Adrenal gland (tissue), 12 donors: ENCODE data around the gene SMO. TPM values are rescaled to one million over a fixed set of nuclear protein-coding genes. Genes with fewer than 3 reads are reported as not detected.

Experiments used
- DNase-seq, 7 donors: peaks; one replicate each; pipeline ENCODE4 v3.0.0-alpha.2; 2019 to 2020
- H3K27ac ChIP-seq, 5 donors: fragments of 200-600 bp; sonication (generic) in 4 of 5; 1 replicate in 3 of 5; 2 replicates in 2 of 5; pipeline versions ENCODE4 v1.5.1 to v1.8.0; 2016 to 2020; ENCODE audit warnings: mild to moderate bottlenecking in 1 of 5
- H3K27me3 ChIP-seq: fragments of 200-600 bp; 2 replicates; pipeline ENCODE4 v1.8.0; 2021
- H3K36me3 ChIP-seq, 2 donors: fragments of 200-600 bp; replicated peaks in 1 of 2; 1 replicate in 1 of 2; 2 replicates in 1 of 2; pipeline versions ENCODE4 v1.5.1 to v1.8.0; 2018 to 2022
- H3K4me1 ChIP-seq, 2 donors: fragments of 200-600 bp; replicated peaks in 1 of 2; 1 replicate in 1 of 2; 2 replicates in 1 of 2; pipeline versions ENCODE4 v1.5.1 to v1.8.0; 2018 to 2021
- H3K4me3 ChIP-seq, 4 donors: fragments of 200-600 bp; sonication (generic) in 3 of 4; one replicate each; pipeline ENCODE4 v1.5.1; 2016 to 2018
- H3K9me3 ChIP-seq, 3 donors: fragments of 200-600 bp; sonication (generic) in 1 of 3; replicated peaks in 1 of 3; 1 replicate in 2 of 3; 2 replicates in 1 of 3; pipeline versions ENCODE4 v1.5.1 to v1.8.0; 2016 to 2021
- CTCF ChIP-seq, 6 experiments: fragments of 450-650 bp in 4 of 6; fragments of 200-600 bp in 2 of 6; sonication (generic) in 1 of 6; IDR thresholded peaks; 1 replicate in 5 of 6; 2 replicates in 1 of 6; pipeline versions ENCODE4 v1.5.1 to v1.8.0; 2016 to 2021; ENCODE audit warnings: antibody characterized with exemption in 6 of 6, mild to moderate bottlenecking in 2 of 6, moderate library complexity in 1 of 6
- POLR2A ChIP-seq, 2 donors: fragments of 450-650 bp; IDR thresholded peaks; one replicate each; pipeline ENCODE4 v1.6.1; 2017; ENCODE audit warnings: antibody characterized with exemption in 2 of 2, mild to moderate bottlenecking in 2 of 2, moderate library complexity in 1 of 2
- WGBS, 4 donors: extraction: QIAGEN DNeasy Blood & Tissue Kit in 2 of 4; methylation state at CpG; one replicate each; pipeline versions ENCODE4 v1.1.5 to v1.1.7; 2013 to 2017; 5-methylcytosine and 5-hydroxymethylcytosine counted together
- intact Hi-C, 2 donors: fragments of 100-400 bp; cut with DNase I; formaldehyde crosslinking; loops; one replicate each; pipeline versions ENCODE4 v1.14.1 to v1.15.0; 2022 to 2023
- polyA plus RNA-seq, 3 donors: library from polyadenylated mRNA; stranded (reverse); fragments of 200-250 nt in 2 of 3; fragments of 350-450 nt in 1 of 3; fragmentation: Illumina TruSeq in 1 of 3; extraction: RNeasy Lipid Tissue Mini Kit (QIAGEN cat#74804) in 1 of 3; gene quantifications; one replicate each; pipeline ENCODE4 v1.2.3, GENCODE V29; 2013 to 2014
- total RNA-seq, 9 donors: library from RNA; depleted of rRNA in 4 of 9; stranded (reverse); fragments of >200 nt in 4 of 9; fragments of 120-200 nt in 1 of 9; fragmentation: NEBNext Ultra II Directional in 1 of 9; extraction: Animal tissue kit (Norgen Biotek cat#: 25700) in 1 of 9; gene quantifications; one replicate each; pipeline versions ENCODE4 v1.1.0 to v1.2.4, GENCODE V29; 2013 to 2023
- donor health status: healthy with polysubstance abuse.
- donor health status: Bipolar disorder and iron deficiency.
- donor health status: DM: yes; HTN: yes; CAD: no.
- donor health status: DM: no; HTN: no; CAD: no.
- donor health status: DM: no; HTN: no; CAD: no.
- donor health status: DM: yes; HTN: yes; CAD: no.

Gene SMO
- total and polyA plus RNA-seq, 12 donors, result 2.5 to 23.9 (median 9.4) TPM

- TF ChIP-seq POLR2A (IDR thresholded peaks at IDR 0.05), result no peak
- TF ChIP-seq CTCF (IDR thresholded peaks at IDR 0.05), result no peak
- WGBS, 4 donors, result 88 to 93% (median 91%) methylated on average over 4 of the region's 4 CpGs
These were observed 67.4 kb downstream of the SMO start for GRCh38 chr7:129255800-129256199.

DNA sequence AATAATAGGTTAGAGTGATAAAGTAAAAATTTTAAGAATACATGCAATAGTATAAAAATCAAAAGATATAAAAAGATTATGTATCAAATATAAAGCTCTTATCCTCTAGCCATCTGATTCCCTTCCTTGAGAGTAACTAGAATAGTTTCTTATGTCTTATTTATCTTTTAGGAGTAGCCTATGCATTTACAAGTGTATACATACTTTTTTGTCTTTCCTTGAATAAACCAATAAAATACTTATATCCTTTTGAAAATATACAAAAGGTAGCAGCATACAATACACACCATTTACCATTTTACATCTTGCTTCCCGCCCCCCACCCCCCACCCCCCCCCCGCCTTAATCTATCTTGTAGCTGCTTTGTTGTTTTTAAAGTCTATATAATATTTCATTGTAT, 67.8 kb downstream of the SMO start:
- no peak overlapping the region for H3K27ac ChIP-seq
- no peak for DNase-seq
- H3K27me3 ChIP-seq, result no peaks in the 10 kb centered on the region
- TF ChIP-seq POLR2A (IDR thresholded peaks at IDR 0.05) (no peak), CTCF (IDR thresholded peaks at IDR 0.05) (no peak)
- no peaks in the 10 kb centered on the region for H3K36me3 ChIP-seq
- intact Hi-C loops, result no loop called here
- no peaks in the 10 kb centered on the region for H3K9me3 ChIP-seq
- peaks cover 3 to 6% of the 10 kb centered on the region in 2 donors for H3K4me1 ChIP-seq
- H3K4me3 ChIP-seq, result no peak overlapping the region
- WGBS, 4 donors, result 92 to 100% (median 93%) methylated on average over 2 of the region's 2 CpGs

More at GRCh38 chr7:129255800-129256199, 67.4 kb downstream of the SMO start:
- no peak for DNase-seq
- H3K36me3 ChIP-seq, result no peaks in the 10 kb centered on the region
- intact Hi-C loops, result no loop called here
- peaks cover 3 to 6% of the 10 kb centered on the region in 2 donors for H3K4me1 ChIP-seq
- H3K4me3 ChIP-seq, result no peak overlapping the region
- H3K9me3 ChIP-seq, result no peaks in the 10 kb centered on the region
- no peak overlapping the region for H3K27ac ChIP-seq
- no peaks in the 10 kb centered on the region for H3K27me3 ChIP-seq

- no peak for DNase-seq
- Histone ChIP-seq H3K27me3 (no peaks in the 10 kb centered on the region), H3K9me3 (no peaks in the 10 kb centered on the region), H3K4me3 (no peak overlapping the region), H3K36me3 (no peaks in the 10 kb centered on the region), H3K4me1 (peaks cover 2% of the 10 kb centered on the region in 2 donors), H3K27ac (no peak overlapping the region)
- TF ChIP-seq CTCF (IDR thresholded peaks at IDR 0.05) (no peak), POLR2A (IDR thresholded peaks at IDR 0.05) (no peak)
- intact Hi-C loops, result no loop called here
These were observed 68.7 kb downstream of the SMO start for GRCh38 chr7:129257168-129257567.

GRCh38 chr7:129258649-129259389, 70.4 kb downstream of the SMO start:
- Histone ChIP-seq H3K9me3 (no peaks in the 10 kb centered on the region), H3K4me3 (no peak overlapping the region), H3K4me1 (no peaks in the 10 kb centered on the region), H3K27me3 (no peaks in the 10 kb centered on the region), H3K36me3 (no peaks in the 10 kb centered on the region), H3K27ac (no peak overlapping the region)
- DNase-seq, result no peak
- TF ChIP-seq CTCF (IDR thresholded peaks at IDR 0.05) (no peak), POLR2A (IDR thresholded peaks at IDR 0.05) (no peak)
- 84 to 88% (median 87%) methylated on average over 4 of the region's 4 CpGs for WGBS, 4 donors
- intact Hi-C loops, result no loop called here
